ENCODE measurements around the gene GCNT1. TPM values are rescaled to one million over a fixed set of nuclear protein-coding genes. Genes with fewer than 3 reads are reported as not detected.
A peak's percentile ranks its signal among the peaks of the same experiment; 100 is the strongest.

The GCNT1 gene
- 1 to 10 TPM; 7.7 to 8.0 TPM for total RNA-seq

DNA sequence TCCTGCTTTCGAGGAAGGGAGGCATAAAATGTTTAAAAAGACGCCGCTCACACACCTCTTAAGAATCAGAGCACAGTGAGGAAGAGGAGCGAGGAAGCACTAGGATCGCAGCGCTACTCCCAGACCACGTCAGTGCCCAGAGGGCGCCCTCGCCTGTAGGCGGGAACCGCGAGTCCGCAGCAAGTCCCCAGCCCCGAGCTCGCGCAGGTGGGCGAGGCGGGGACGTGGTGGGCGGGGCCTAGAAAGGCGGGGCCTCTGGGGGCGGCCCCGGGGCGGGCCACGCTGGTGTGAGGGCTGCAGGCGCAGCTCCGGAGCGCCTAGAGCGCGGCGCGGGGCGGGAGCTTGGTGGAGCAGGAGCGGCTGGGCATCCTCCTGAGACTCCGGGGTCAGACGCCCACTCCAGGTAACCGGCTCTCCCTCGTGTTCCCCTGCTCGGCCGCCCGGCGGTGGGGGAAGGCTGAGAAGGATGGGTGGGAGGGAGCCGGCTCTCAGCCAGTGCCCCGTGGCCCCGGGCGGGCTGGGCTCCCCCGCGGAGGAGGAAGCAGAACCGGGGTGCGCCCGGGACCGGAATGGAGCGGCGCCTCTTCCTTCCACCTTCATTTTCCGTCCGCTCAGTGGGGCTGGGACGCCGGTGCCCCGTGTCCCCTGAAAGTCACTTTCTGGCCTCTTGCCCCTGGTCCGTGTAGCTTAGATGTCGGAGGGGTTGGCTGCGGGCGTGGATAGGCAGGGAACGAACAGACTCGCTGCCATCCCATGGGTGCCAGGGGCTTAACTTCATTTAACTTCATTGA, at the start of gene GCNT1:
GCNT1 (plus strand) TSS at position 280 of the 791 bp plus-strand sequence. CDS start 43,200 bp downstream, outside the sequence.
- ATAC-seq (peak; percentile 97), DNase-seq (peak; percentile 94)
- ChIA-PET POLR2A (interaction anchor here (0.5 to 1.7 kb wide), 8 partner anchors 9 to 200 kb away, joined by 3 to 7 read pairs (median 3); partner anchors contain the start of gene RFK), CTCF (interaction anchor here (0.7 to 7.6 kb wide), 12 partner anchors 9 to 245 kb away, joined by 3 to 71 read pairs (median 4); no protein-coding TSS in a partner anchor)
- no peaks in the 10 kb centered on the region for H3K9me3 Mint-ChIP-seq (ENCODE audit: insufficient read depth)
- peaks cover 30% of the 10 kb centered on the region for H3K4me1 Mint-ChIP-seq (ENCODE audit: low read depth)
- peak within 1 kb of the TSS; percentile 96 for H3K4me3 Mint-ChIP-seq
- H3K27me3 Mint-ChIP-seq (ENCODE audit: low read depth) = no peaks in the 10 kb centered on the region
- H3K36me3 Mint-ChIP-seq (ENCODE audit: low read depth) = peaks cover 4% of the 10 kb centered on the region
- H3K27ac Mint-ChIP-seq = peak within 1 kb of the TSS; percentile 88

DNA sequence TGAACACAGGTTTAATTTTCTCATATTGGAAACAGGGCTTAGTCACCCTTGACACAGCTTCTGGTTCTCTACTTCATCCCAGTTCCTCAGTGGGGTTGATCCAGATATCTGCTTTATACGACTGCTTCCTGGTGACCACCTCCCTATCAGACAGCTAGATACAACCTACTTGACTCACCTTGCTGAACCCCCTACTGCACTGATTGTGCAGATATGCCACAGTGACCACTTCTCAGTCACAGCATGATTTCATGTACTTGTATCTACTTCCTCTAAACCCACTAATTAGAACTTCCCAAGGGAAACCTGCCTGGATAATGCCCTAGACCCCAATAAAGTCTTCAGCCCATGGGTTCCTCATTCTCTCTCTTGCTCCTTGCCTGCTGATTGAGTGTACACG, 46.3 kb upstream of the GCNT1 start:
- H3K4me3 Mint-ChIP-seq = no peak overlapping the region
- ATAC-seq (no peak), DNase-seq (no peak)
- ChIA-PET POLR2A (interaction anchor here (1.1 kb wide), 1 partner anchor 10 kb away, joined by 3 read pairs; no protein-coding TSS in a partner anchor), CTCF (no interaction called here)
- H3K36me3 Mint-ChIP-seq (ENCODE audit: low read depth) = peaks cover 27% of the 10 kb centered on the region
- peak overlapping the region; percentile 21 for H3K27ac Mint-ChIP-seq
- peaks cover 10% of the 10 kb centered on the region for H3K9me3 Mint-ChIP-seq (ENCODE audit: insufficient read depth)
- no peaks in the 10 kb centered on the region for H3K27me3 Mint-ChIP-seq (ENCODE audit: low read depth)
- H3K4me1 Mint-ChIP-seq (ENCODE audit: low read depth) = peaks cover 54% of the 10 kb centered on the region

GRCh38 chr9:76413658-76414057, 45.3 kb upstream of the GCNT1 start:
- H3K36me3 Mint-ChIP-seq (ENCODE audit: low read depth) = peaks cover 27% of the 10 kb centered on the region
- H3K27ac Mint-ChIP-seq = no peak overlapping the region
- ChIA-PET CTCF (no interaction called here), POLR2A (no interaction called here)
- H3K4me1 Mint-ChIP-seq (ENCODE audit: low read depth) = peaks cover 50% of the 10 kb centered on the region
- no peaks in the 10 kb centered on the region for H3K27me3 Mint-ChIP-seq (ENCODE audit: low read depth)
- ATAC-seq = no peak
- H3K9me3 Mint-ChIP-seq (ENCODE audit: insufficient read depth) = peaks cover 10% of the 10 kb centered on the region
- H3K4me3 Mint-ChIP-seq = no peak overlapping the region
- no peak for DNase-seq

GRCh38 chr9:76414661-76415060, 44.3 kb upstream of the GCNT1 start:
- H3K4me3 Mint-ChIP-seq = no peak overlapping the region
- peaks cover 46% of the 10 kb centered on the region for H3K4me1 Mint-ChIP-seq (ENCODE audit: low read depth)
- no peaks in the 10 kb centered on the region for H3K27me3 Mint-ChIP-seq (ENCODE audit: low read depth)
- CTCF ChIA-PET = interaction anchor here (1.5 kb wide), 1 partner anchor 10 kb away, joined by 4 read pairs; no protein-coding TSS in a partner anchor
- ATAC-seq (peak; percentile 80), DNase-seq (peak; percentile 64)
- H3K27ac Mint-ChIP-seq = peak overlapping the region; percentile 89
- POLR2A ChIA-PET = interaction anchor here (0.9 kb wide), 1 partner anchor 9 kb away, joined by 3 read pairs; no protein-coding TSS in a partner anchor
- H3K9me3 Mint-ChIP-seq (ENCODE audit: insufficient read depth) = peaks cover 10% of the 10 kb centered on the region
- H3K36me3 Mint-ChIP-seq (ENCODE audit: low read depth) = peaks cover 27% of the 10 kb centered on the region

DNA sequence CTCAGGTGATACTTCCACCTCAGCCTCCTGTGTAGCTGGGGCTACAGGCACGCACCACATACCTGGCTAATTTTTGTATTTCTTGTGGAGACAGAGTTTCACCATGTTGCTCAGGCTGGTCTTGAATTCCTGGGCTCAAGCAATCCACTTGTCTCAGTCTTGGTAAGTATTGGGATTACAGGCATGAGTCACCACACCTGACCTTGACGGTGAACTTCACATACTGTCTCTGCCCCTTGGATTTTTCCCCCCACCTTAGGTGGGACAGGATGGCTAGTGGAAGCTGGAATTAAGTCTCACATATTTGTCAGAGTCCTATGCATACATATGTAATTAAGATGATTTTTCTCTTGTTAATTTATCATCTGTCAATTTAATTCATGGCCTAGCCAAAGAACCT, 43.8 kb upstream of the GCNT1 start:
- ATAC-seq (no peak), DNase-seq (no peak)
- H3K9me3 Mint-ChIP-seq (ENCODE audit: insufficient read depth) = peaks cover 10% of the 10 kb centered on the region
- peaks cover 27% of the 10 kb centered on the region for H3K36me3 Mint-ChIP-seq (ENCODE audit: low read depth)
- ChIA-PET CTCF (interaction anchor here (1.5 kb wide), 1 partner anchor 11 kb away, joined by 4 read pairs; no protein-coding TSS in a partner anchor), POLR2A (interaction anchor here (0.9 kb wide), 1 partner anchor 8 kb away, joined by 3 read pairs; no protein-coding TSS in a partner anchor)
- H3K4me3 Mint-ChIP-seq = no peak overlapping the region
- H3K4me1 Mint-ChIP-seq (ENCODE audit: low read depth) = peaks cover 46% of the 10 kb centered on the region
- peak overlapping the region; percentile 89 for H3K27ac Mint-ChIP-seq
- H3K27me3 Mint-ChIP-seq (ENCODE audit: low read depth) = no peaks in the 10 kb centered on the region

DNA sequence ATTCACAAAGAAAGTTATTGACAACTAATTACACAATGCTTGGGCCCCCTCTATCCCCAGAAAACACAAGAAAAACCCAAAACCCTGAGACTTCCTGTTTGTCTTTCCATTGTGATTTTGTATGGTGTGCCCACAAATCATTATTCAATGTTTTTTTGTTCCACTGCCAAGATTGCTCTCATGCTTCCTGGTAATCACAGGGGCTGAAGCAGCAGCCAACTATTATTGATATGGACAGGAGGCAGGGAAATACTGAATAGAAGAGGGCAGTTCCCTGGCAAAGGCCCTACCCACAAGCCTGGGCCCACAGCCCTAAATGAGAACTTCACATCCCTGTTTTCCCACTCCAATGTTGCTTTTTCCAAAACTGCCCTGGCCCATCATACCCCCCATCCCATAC, 43.3 kb upstream of the GCNT1 start:
- ATAC-seq (peak; percentile 15), DNase-seq (no peak)
- peaks cover 10% of the 10 kb centered on the region for H3K9me3 Mint-ChIP-seq (ENCODE audit: insufficient read depth)
- ChIA-PET CTCF (interaction anchor here (1.5 kb wide), 1 partner anchor 11 kb away, joined by 4 read pairs; no protein-coding TSS in a partner anchor), POLR2A (interaction anchor here (1.4 kb wide), 1 partner anchor 22 kb away, joined by 3 read pairs; the partner anchor contains the start of gene RFK)
- peaks cover 27% of the 10 kb centered on the region for H3K36me3 Mint-ChIP-seq (ENCODE audit: low read depth)
- H3K4me1 Mint-ChIP-seq (ENCODE audit: low read depth) = peaks cover 46% of the 10 kb centered on the region
- peak overlapping the region; percentile 58 for H3K27ac Mint-ChIP-seq
- no peak overlapping the region for H3K4me3 Mint-ChIP-seq
- H3K27me3 Mint-ChIP-seq (ENCODE audit: low read depth) = no peaks in the 10 kb centered on the region

GRCh38 chr9:76417394-76417793, 41.6 kb upstream of the GCNT1 start:
- ChIA-PET POLR2A (no interaction called here), CTCF (interaction anchor here (0.7 kb wide), 1 partner anchor 41 kb away, joined by 3 read pairs; the partner anchor contains the start of gene GCNT1)
- DNase-seq (no peak), ATAC-seq (no peak)
- peaks cover 44% of the 10 kb centered on the region for H3K4me1 Mint-ChIP-seq (ENCODE audit: low read depth)
- H3K36me3 Mint-ChIP-seq (ENCODE audit: low read depth) = peaks cover 25% of the 10 kb centered on the region
- H3K27me3 Mint-ChIP-seq (ENCODE audit: low read depth) = no peaks in the 10 kb centered on the region
- H3K9me3 Mint-ChIP-seq (ENCODE audit: insufficient read depth) = peaks cover 10% of the 10 kb centered on the region
- H3K4me3 Mint-ChIP-seq = no peak overlapping the region
- H3K27ac Mint-ChIP-seq = no peak overlapping the region

GRCh38 chr9:76419782-76420380, 39.1 kb upstream of the GCNT1 start:
- Mint-ChIP-seq H3K27ac (no peak overlapping the region), H3K9me3 (ENCODE audit: insufficient read depth) (no peaks in the 10 kb centered on the region), H3K4me1 (ENCODE audit: low read depth) (peaks cover 35% of the 10 kb centered on the region), H3K4me3 (no peak overlapping the region), H3K27me3 (ENCODE audit: low read depth) (no peaks in the 10 kb centered on the region), H3K36me3 (ENCODE audit: low read depth) (peaks cover 5% of the 10 kb centered on the region)
- ATAC-seq = no peak
- ChIA-PET POLR2A (interaction anchor here (1.0 kb wide), 1 partner anchor 25 kb away, joined by 5 read pairs; the partner anchor contains the start of gene RFK), CTCF (interaction anchor here (1.2 to 1.9 kb wide), 6 partner anchors 13 to 36 kb away, joined by 3 to 10 read pairs (median 5); partner anchors contain the start of gene RFK)
- DNase-seq = no peak

DNA sequence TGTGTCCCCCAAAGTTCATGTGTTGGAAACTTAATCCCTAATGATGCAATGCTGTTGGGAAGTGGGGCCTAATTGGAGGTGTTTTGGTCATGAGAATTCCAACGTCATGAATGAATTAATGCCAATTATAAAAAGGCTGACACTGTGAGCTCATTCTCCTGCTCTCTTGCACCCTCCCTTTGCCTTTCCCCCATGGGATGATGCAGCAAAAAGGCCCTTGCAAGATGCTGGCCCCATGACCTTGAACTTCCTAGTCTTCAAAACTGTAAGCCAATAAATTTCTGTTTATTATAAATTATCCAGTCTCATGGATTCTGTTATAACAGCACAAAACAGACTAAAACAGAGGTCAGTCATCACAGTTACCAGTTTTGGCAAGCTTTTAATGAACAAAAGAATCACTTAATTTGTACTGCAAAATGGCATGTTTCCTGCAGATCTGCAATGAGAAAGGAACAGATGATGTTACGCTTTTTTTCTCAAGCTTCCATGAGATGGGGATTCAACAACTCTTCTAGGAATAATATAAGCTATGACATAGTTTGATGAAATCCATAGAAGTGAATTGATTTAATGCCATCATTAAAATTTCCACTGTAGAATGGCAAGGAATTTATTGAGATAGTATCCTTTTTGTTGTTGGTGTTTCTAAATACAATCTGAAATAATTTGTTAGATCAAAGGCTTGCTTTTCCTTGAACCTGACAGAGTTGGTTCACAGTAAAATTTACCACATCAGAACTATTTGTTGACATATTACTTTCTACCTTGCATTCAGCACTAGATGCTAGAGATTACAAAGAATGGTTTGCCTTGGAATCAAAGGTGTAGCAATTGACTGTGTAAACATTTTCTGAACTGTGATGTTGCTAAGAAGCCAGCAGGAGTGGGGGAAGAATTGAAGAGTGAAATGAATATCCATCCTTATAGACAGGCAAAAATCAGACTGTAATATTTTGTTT, 35.5 kb upstream of the GCNT1 start:
- DNase-seq (no peak), ATAC-seq (peak; percentile 65)
- no peaks in the 10 kb centered on the region for H3K9me3 Mint-ChIP-seq (ENCODE audit: insufficient read depth)
- no peak overlapping the region for H3K4me3 Mint-ChIP-seq
- POLR2A ChIA-PET = interaction anchor here (0.7 to 1.0 kb wide), 2 partner anchors 9 to 1044 kb away, joined by 3 read pairs; no protein-coding TSS in a partner anchor
- no peaks in the 10 kb centered on the region for H3K27me3 Mint-ChIP-seq (ENCODE audit: low read depth)
- CTCF ChIA-PET = interaction anchor here (1.2 to 1.4 kb wide), 2 partner anchors 18 to 29 kb away, joined by 3 read pairs; partner anchors contain the start of gene RFK
- H3K4me1 Mint-ChIP-seq (ENCODE audit: low read depth) = peaks cover 15% of the 10 kb centered on the region
- no peaks in the 10 kb centered on the region for H3K36me3 Mint-ChIP-seq (ENCODE audit: low read depth)
- peak overlapping the region; percentile 17 for H3K27ac Mint-ChIP-seq

DNA sequence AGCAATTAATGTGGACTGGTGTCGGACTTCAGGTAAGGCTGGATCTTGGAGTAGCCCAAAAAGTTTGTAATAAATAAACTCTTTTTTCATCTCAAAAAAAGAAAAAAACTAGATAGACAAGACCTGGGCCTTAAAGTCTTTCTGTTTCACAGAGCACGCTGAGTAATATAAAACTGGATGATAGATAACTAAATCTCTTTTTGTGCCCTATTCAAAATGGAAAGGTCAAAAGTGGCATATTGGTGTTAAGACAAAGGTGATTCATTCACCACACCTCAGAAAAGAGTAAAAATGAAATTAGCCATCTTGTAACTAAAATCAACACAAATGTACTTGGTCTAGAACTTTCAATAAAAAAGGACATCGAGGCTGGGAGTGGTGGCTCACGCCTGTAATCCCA, 34.5 kb upstream of the GCNT1 start:
- ChIA-PET POLR2A (no interaction called here), CTCF (no interaction called here)
- no peak overlapping the region for H3K27ac Mint-ChIP-seq

More for the DNA sequence above, 34.5 kb upstream of the GCNT1 start:
- H3K27me3 Mint-ChIP-seq (ENCODE audit: low read depth) = no peaks in the 10 kb centered on the region
- H3K4me1 Mint-ChIP-seq (ENCODE audit: low read depth) = peaks cover 15% of the 10 kb centered on the region
- no peak for ATAC-seq
- no peaks in the 10 kb centered on the region for H3K9me3 Mint-ChIP-seq (ENCODE audit: insufficient read depth)
- H3K36me3 Mint-ChIP-seq (ENCODE audit: low read depth) = no peaks in the 10 kb centered on the region
- no peak for DNase-seq
- H3K4me3 Mint-ChIP-seq = no peak overlapping the region
